Subcutaneous preadipocyte (primary cell): ENCODE measurements around the gene GABARAPL2. TPM values are rescaled to one million over a fixed set of nuclear protein-coding genes. Genes with fewer than 3 reads are reported as not detected.

Experiments used
- total RNA-seq: library from RNA; depleted of rRNA; stranded (reverse); fragments of >200 nt; gene quantifications from 2 replicates; pipeline ENCODE4 v1.2.3, GENCODE V29; 2012

Gene GABARAPL2
- total RNA-seq: 21.3 and 22.5 TPM in 2 replicates

GRCh38 chr16:75566040-75566757 lies at the start of gene GABARAPL2:
GABARAPL2 (plus strand) TSS chr16:75566379; CDS start chr16:75566487, 108 bp downstream.

DNA sequence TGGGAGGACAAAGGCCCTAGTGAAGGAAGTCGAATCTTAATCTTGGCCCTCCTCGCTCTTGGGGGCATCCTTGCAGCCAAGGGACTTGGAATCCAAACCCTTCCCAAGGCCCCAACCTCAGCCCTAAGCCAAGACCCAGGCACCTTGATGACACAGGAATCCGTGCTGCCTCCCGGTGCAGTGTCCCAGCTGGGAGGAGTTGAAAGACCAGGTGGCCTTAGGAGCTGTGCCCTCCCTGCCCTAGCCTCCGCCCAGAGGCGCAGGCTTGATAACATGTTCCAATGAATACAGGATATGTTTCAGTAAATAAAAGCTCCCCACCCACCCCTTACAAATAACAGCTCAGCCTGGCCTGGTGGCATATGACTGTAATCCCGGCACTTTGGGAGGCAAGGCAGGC lies 30.3 kb upstream of the GABARAPL2 start, which contains the start of gene CHST5:
CHST5 (minus strand) TSS at position 208 of the 400 bp plus-strand sequence. CDS start 5,724 bp downstream, outside the sequence.

GRCh38 chr16:75555707-75556430 lies 10.3 kb upstream of the GABARAPL2 start, which contains the start of gene TMEM231:
TMEM231 (minus strand) TSS chr16:75556252; CDS start chr16:75556209, 43 bp downstream.

DNA sequence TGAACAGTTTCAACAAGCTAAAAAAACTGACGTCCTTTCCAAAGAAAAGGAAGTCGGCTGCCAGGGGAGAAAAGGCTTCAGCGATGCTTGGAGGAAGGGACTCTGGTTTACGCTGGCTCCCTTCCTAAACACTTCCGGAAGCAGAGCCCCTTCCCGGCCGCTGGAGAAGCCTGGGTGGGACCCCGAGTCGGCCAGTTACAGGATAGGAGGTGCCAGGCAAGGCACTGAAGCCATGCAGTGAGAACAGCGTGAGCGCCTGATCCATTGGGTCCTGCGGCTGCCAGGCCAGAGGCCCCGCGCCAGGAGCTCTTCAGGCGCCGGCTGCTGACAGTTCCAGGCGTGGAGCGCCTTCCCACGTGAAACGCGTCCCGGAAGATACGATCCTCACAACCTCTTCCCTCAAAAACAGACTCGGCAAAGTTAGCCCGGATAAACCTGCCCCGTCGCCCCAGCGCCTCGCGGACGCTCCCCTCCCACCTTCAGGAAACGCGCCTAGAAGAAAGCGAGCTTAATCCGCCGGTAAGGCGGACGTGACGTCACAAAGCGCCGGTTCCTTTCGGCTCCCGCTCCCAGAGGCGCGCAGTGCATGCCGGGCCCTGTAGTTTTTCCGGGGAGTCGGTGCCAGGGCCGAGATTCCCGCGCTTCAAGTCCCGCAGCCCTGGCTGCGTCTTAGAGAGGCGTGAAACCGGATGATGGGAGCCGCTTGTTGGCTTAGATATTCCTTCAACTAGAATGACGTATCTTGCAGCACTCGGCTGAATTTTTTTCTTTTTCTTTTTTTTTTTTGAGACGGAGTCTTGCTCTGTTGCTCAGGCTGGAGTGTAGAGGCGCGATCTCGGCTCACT lies 56.8 kb downstream of the GABARAPL2 start, which contains the start of gene ADAT1:
ADAT1 (minus strand) TSS at position 521 of the 845 bp plus-strand sequence. CDS start 2,482 bp downstream, outside the sequence.

Other genes with a start within 250 kb of the GABARAPL2 start
- 37.7 and 42.6 TPM in 2 replicates for gene CFDP1, start 132.9 kb upstream of the GABARAPL2 start, total RNA-seq
- 9.2 and 18.2 TPM in 2 replicates for gene TMEM170A, start 101.7 kb upstream of the GABARAPL2 start, total RNA-seq
- 0.37 and 0.98 TPM in 2 replicates for gene CHST6, start 70.9 kb upstream of the GABARAPL2 start, total RNA-seq
- 0.20 and 0.73 TPM in 2 replicates for gene CHST5, start 30.3 kb upstream of the GABARAPL2 start, total RNA-seq
- 15.4 and 18.8 TPM in 2 replicates for gene TMEM231, start 10.1 kb upstream of the GABARAPL2 start, total RNA-seq
- gene ADAT1, start 56.9 kb downstream of the GABARAPL2 start, total RNA-seq: 54.7 and 72.1 TPM in 2 replicates
- gene KARS1, start 81.3 kb downstream of the GABARAPL2 start, total RNA-seq: 158 and 161 TPM in 2 replicates
- 23.1 and 26.8 TPM in 2 replicates for gene TERF2IP, start 81.4 kb downstream of the GABARAPL2 start, total RNA-seq
- gene CPHXL2, start 110.6 kb downstream of the GABARAPL2 start, total RNA-seq: not detected in 2 replicates
- not detected in 2 replicates for gene DUXB, start 135.1 kb downstream of the GABARAPL2 start, total RNA-seq
- not detected in 2 replicates for gene CPHXL, start 160.1 kb downstream of the GABARAPL2 start, total RNA-seq